Activated CD4-positive, alpha-beta memory T cell treated with anti-CD3 and anti-CD28 coated beads, Interleukin-2, amount 10 ng/mL, durations not matched to agents 7 days and 5 days (primary cell): ENCODE measurements around the gene SHOX. TPM values are rescaled to one million over a fixed set of nuclear protein-coding genes. Genes with fewer than 3 reads are reported as not detected.
"Not testable (repeated sequence)": the region's sequence is repeated elsewhere in the genome, so short reads cannot be mapped to it uniquely, and the experiment has no call there.

ENCODE experiments used
- CTCF ChIA-PET: fragments of 350-600 bp; sonication (Branson Sonifier 250); formaldehyde crosslinking; loops from one replicate; lab custom pipeline; 2021; ENCODE audit warnings: antibody characterized with exemption, inconsistent platforms; lab: Charles Lee
- POLR2A ChIA-PET: fragments of 350-600 bp; sonication (Branson Sonifier 250); formaldehyde crosslinking; loops from one replicate; lab custom pipeline; 2021; ENCODE audit warnings: antibody characterized with exemption; lab: Charles Lee
- DNase-seq: peaks from one replicate; pipeline ENCODE4 v3.0.0-alpha.2; 2020
- H3K27ac Mint-ChIP-seq: one replicate; pipeline ENCODE4 v1.8.0; 2021; ENCODE audit warnings: mild to moderate bottlenecking, mixed read lengths
- H3K27me3 Mint-ChIP-seq: one replicate; pipeline ENCODE4 v1.8.0; 2021; ENCODE audit warnings: mixed read lengths
- H3K36me3 Mint-ChIP-seq: one replicate; pipeline ENCODE4 v1.8.0; 2021; ENCODE audit warnings: low read depth, mixed read lengths
- H3K4me1 Mint-ChIP-seq: one replicate; pipeline ENCODE4 v1.8.0; 2021; ENCODE audit warnings: mixed read lengths
- H3K4me3 Mint-ChIP-seq: one replicate; pipeline ENCODE4 v1.8.0; 2021; ENCODE audit warnings: mild to moderate bottlenecking, mixed read lengths
- H3K9me3 Mint-ChIP-seq: one replicate; pipeline ENCODE4 v1.8.0; 2021; ENCODE audit warnings: mixed read lengths
- total RNA-seq, 2 experiments: library from RNA; stranded (reverse); gene quantifications; one replicate each; pipeline ENCODE4 v1.2.3, GENCODE V29; 2021

SHOX gene
- total RNA-seq, 2 experiments from 2014 or later, result not detected

- Mint-ChIP-seq H3K4me1 (no peaks in the 10 kb centered on the region), H3K27ac (no peak overlapping the region), H3K36me3 (no peaks in the 10 kb centered on the region), H3K4me3 (no peak overlapping the region), H3K27me3 (peaks cover 2% of the 10 kb centered on the region), H3K9me3 (peaks cover 32% of the 10 kb centered on the region)
- DNase-seq, result no peak
- CTCF ChIA-PET, result no interaction called here
- POLR2A ChIA-PET, result no interaction called here
These were observed 16.5 kb upstream of the SHOX start for GRCh38 chrX:614136-614535.

GRCh38 chrX:617401-617800 is 13.2 kb upstream of the SHOX start:
- H3K27me3 Mint-ChIP-seq, result peaks cover 13% of the 10 kb centered on the region
- H3K4me3 Mint-ChIP-seq, result no peak overlapping the region
- H3K9me3 Mint-ChIP-seq, result peaks cover 11% of the 10 kb centered on the region
- no peaks in the 10 kb centered on the region for H3K4me1 Mint-ChIP-seq
- ChIA-PET POLR2A (no interaction called here), CTCF (no interaction called here)
- DNase-seq, result no peak
- no peaks in the 10 kb centered on the region for H3K36me3 Mint-ChIP-seq
- H3K27ac Mint-ChIP-seq, result no peak overlapping the region

GRCh38 chrX:617891-618290 is 12.7 kb upstream of the SHOX start:
- H3K9me3 Mint-ChIP-seq, result peaks cover 11% of the 10 kb centered on the region
- no peak for DNase-seq
- H3K27ac Mint-ChIP-seq, result no peak overlapping the region
- H3K4me1 Mint-ChIP-seq, result no peaks in the 10 kb centered on the region
- CTCF ChIA-PET, result no interaction called here
- peaks cover 16% of the 10 kb centered on the region for H3K27me3 Mint-ChIP-seq
- POLR2A ChIA-PET, result no interaction called here
- H3K4me3 Mint-ChIP-seq, result no peak overlapping the region
- no peaks in the 10 kb centered on the region for H3K36me3 Mint-ChIP-seq

GRCh38 chrX:618304-618703 is 12.3 kb upstream of the SHOX start:
- POLR2A ChIA-PET, H3K27ac Mint-ChIP-seq, H3K36me3 Mint-ChIP-seq, DNase-seq, H3K4me3 Mint-ChIP-seq, H3K4me1 Mint-ChIP-seq, H3K9me3 Mint-ChIP-seq, CTCF ChIA-PET: not testable (repeated sequence)
- peaks cover 19% of the 10 kb centered on the region for H3K27me3 Mint-ChIP-seq

- ChIA-PET POLR2A (no interaction called here), CTCF (no interaction called here)
- DNase-seq, result no peak
- Mint-ChIP-seq H3K27ac (no peak overlapping the region), H3K4me3 (no peak overlapping the region), H3K4me1 (peaks cover 2% of the 10 kb centered on the region), H3K27me3 (peaks cover 20% of the 10 kb centered on the region), H3K9me3 (peaks cover 7% of the 10 kb centered on the region), H3K36me3 (no peaks in the 10 kb centered on the region)
These were observed 11.7 kb upstream of the SHOX start for GRCh38 chrX:618761-619450.

GRCh38 chrX:619451-619811 is 11.2 kb upstream of the SHOX start:
- Mint-ChIP-seq H3K4me3 (no peak overlapping the region), H3K4me1 (peaks cover 2% of the 10 kb centered on the region), H3K27me3 (peaks cover 20% of the 10 kb centered on the region), H3K9me3 (peaks cover 5% of the 10 kb centered on the region), H3K27ac (no peak overlapping the region), H3K36me3 (no peaks in the 10 kb centered on the region)
- ChIA-PET CTCF (no interaction called here), POLR2A (no interaction called here)
- no peak for DNase-seq

- Mint-ChIP-seq H3K4me3 (no peak overlapping the region), H3K27ac (no peak overlapping the region), H3K36me3 (no peaks in the 10 kb centered on the region), H3K4me1 (peaks cover 2% of the 10 kb centered on the region), H3K9me3 (peaks cover 5% of the 10 kb centered on the region), H3K27me3 (peaks cover 23% of the 10 kb centered on the region)
- ChIA-PET CTCF (no interaction called here), POLR2A (no interaction called here)
- no peak for DNase-seq
These were observed 10.6 kb upstream of the SHOX start for GRCh38 chrX:619812-620531.

- no peak for DNase-seq
- Mint-ChIP-seq H3K9me3 (peaks cover 8% of the 10 kb centered on the region), H3K4me3 (no peak overlapping the region), H3K27me3 (peaks cover 29% of the 10 kb centered on the region), H3K27ac (no peak overlapping the region), H3K4me1 (peaks cover 2% of the 10 kb centered on the region), H3K36me3 (no peaks in the 10 kb centered on the region)
- ChIA-PET CTCF (no interaction called here), POLR2A (no interaction called here)
These were observed 8.7 kb upstream of the SHOX start for GRCh38 chrX:621705-622503.

GRCh38 chrX:622802-623201 is 7.8 kb upstream of the SHOX start:
- CTCF ChIA-PET, H3K4me1 Mint-ChIP-seq, H3K27ac Mint-ChIP-seq, H3K36me3 Mint-ChIP-seq, DNase-seq, POLR2A ChIA-PET, H3K4me3 Mint-ChIP-seq, H3K9me3 Mint-ChIP-seq: not testable (repeated sequence)
- peaks cover 30% of the 10 kb centered on the region for H3K27me3 Mint-ChIP-seq

GRCh38 chrX:623268-623598 is 7.4 kb upstream of the SHOX start:
- CTCF ChIA-PET, result no interaction called here
- H3K4me1 Mint-ChIP-seq, result peaks cover 2% of the 10 kb centered on the region
- POLR2A ChIA-PET, result no interaction called here
- H3K4me3 Mint-ChIP-seq, result no peak overlapping the region
- H3K36me3 Mint-ChIP-seq, result no peaks in the 10 kb centered on the region
- H3K27me3 Mint-ChIP-seq, result peaks cover 34% of the 10 kb centered on the region
- no peak overlapping the region for H3K27ac Mint-ChIP-seq
- peaks cover 7% of the 10 kb centered on the region for H3K9me3 Mint-ChIP-seq
- DNase-seq, result no peak

GRCh38 chrX:623599-624315 is 6.8 kb upstream of the SHOX start:
- Mint-ChIP-seq H3K27me3 (peaks cover 32% of the 10 kb centered on the region), H3K36me3 (no peaks in the 10 kb centered on the region), H3K27ac (no peak overlapping the region), H3K9me3 (peaks cover 5% of the 10 kb centered on the region), H3K4me1 (peaks cover 2% of the 10 kb centered on the region), H3K4me3 (no peak overlapping the region)
- ChIA-PET CTCF (no interaction called here), POLR2A (no interaction called here)
- DNase-seq, result no peak

GRCh38 chrX:625137-625691 is 5.4 kb upstream of the SHOX start:
- no peak for DNase-seq
- POLR2A ChIA-PET, result no interaction called here
- Mint-ChIP-seq H3K4me1 (peaks cover 2% of the 10 kb centered on the region), H3K27me3 (peaks cover 41% of the 10 kb centered on the region), H3K9me3 (peaks cover 5% of the 10 kb centered on the region), H3K4me3 (no peak overlapping the region), H3K36me3 (no peaks in the 10 kb centered on the region), H3K27ac (no peak overlapping the region)
- CTCF ChIA-PET, result no interaction called here

GRCh38 chrX:626047-626446 is 4.5 kb upstream of the SHOX start:
- peaks cover 45% of the 10 kb centered on the region for H3K27me3 Mint-ChIP-seq
- DNase-seq, H3K9me3 Mint-ChIP-seq, POLR2A ChIA-PET, H3K27ac Mint-ChIP-seq, H3K36me3 Mint-ChIP-seq, CTCF ChIA-PET, H3K4me3 Mint-ChIP-seq, H3K4me1 Mint-ChIP-seq: not testable (repeated sequence)
